Astrocyte of the spinal cord (primary cell): ENCODE results near the gene PHLDB2.

Source experiments
- DNase-seq: peaks from one replicate; pipeline ENCODE4 v3.0.0; 2011; ENCODE audit warnings: low read depth, low spot score
- H3K4me3 ChIP-seq: 2 replicates; pipeline ENCODE4 v1.5.1; 2011; ENCODE audit warnings: low read depth, mild to moderate bottlenecking, low read length, moderate library complexity
- CTCF ChIP-seq: IDR thresholded peaks from 2 replicates; pipeline ENCODE4 v1.5.1; 2012; ENCODE audit warnings: low read depth, mild to moderate bottlenecking, low read length, inconsistent platforms
- in situ Hi-C: cut with HindIII; loops from 2 replicates; pipeline ENCODE4 v1.10.0; 2017; ENCODE audit warnings: low sequenced_read_pairs

The PHLDB2 gene

GRCh38 chr3:111984636-111985298 is 125.7 kb downstream of the PHLDB2 start:
- in situ Hi-C loops: no loop called here
- no peak for DNase-seq
- H3K4me3 ChIP-seq: no peak overlapping the region
- TF ChIP-seq CTCF: no peak

GRCh38 chr3:111986800-111987199 is 127.7 kb downstream of the PHLDB2 start:
- no peak for TF ChIP-seq CTCF
- H3K4me3 ChIP-seq: no peak overlapping the region
- in situ Hi-C loops: no loop called here
- DNase-seq: no peak

GRCh38 chr3:111989061-111989678 is 130.1 kb downstream of the PHLDB2 start:
- TF ChIP-seq CTCF: peak; percentile 79
- DNase-seq: peak; percentile 80
- in situ Hi-C loops: no loop called here
- H3K4me3 ChIP-seq: no peak overlapping the region

GRCh38 chr3:111993038-111993437 is 134.0 kb downstream of the PHLDB2 start:
- no peak overlapping the region for H3K4me3 ChIP-seq
- in situ Hi-C loops: no loop called here
- no peak for DNase-seq
- no peak for TF ChIP-seq CTCF

- peak; percentile 38 for DNase-seq
- H3K4me3 ChIP-seq: peak within 1 kb of the TSS; percentile 51
- no peak for TF ChIP-seq CTCF
- in situ Hi-C loops: no loop called here
Observed at GRCh38 chr3:111998636-111999483, 139.8 kb downstream of the PHLDB2 start, which contains the start of gene TAGLN3. TAGLN3 (plus strand) TSS chr3:111998922; CDS start chr3:111999423, 501 bp downstream.

- no peak for TF ChIP-seq CTCF
- in situ Hi-C loops: no loop called here
- no peak for DNase-seq
- H3K4me3 ChIP-seq: peak overlapping the region; percentile 51
Observed at GRCh38 chr3:111999484-112000324, 140.6 kb downstream of the PHLDB2 start.
